Measurements from ENCODE around the gene BCL7C.

Gene BCL7C

GRCh38 chr16:30858829-30859423 lies 35.0 kb downstream of the BCL7C start:
- DNase-seq: no peak

GRCh38 chr16:30858111-30858495 lies 35.8 kb downstream of the BCL7C start:
- DNase-seq: no peak

- DNase-seq: peak; percentile 38
Observed at GRCh38 chr16:30853758-30854157, 40.1 kb downstream of the BCL7C start.

- no peak for DNase-seq
Observed at GRCh38 chr16:30850246-30850645, 43.6 kb downstream of the BCL7C start.

- no peak for DNase-seq
Observed at GRCh38 chr16:30846649-30847402, 47.1 kb downstream of the BCL7C start.

GRCh38 chr16:30844671-30845449 lies 49.0 kb downstream of the BCL7C start:
- DNase-seq: peak; percentile 94

- no peak for DNase-seq
Observed at GRCh38 chr16:30844346-30844670, 49.6 kb downstream of the BCL7C start.

- no peak for DNase-seq
Observed at GRCh38 chr16:30843501-30843900, 50.4 kb downstream of the BCL7C start.

- DNase-seq: no peak
Observed at GRCh38 chr16:30842971-30843370, 50.9 kb downstream of the BCL7C start.

GRCh38 chr16:30841332-30841731 lies 52.5 kb downstream of the BCL7C start:
- no peak for DNase-seq

- DNase-seq: peak; percentile 47
Observed at GRCh38 chr16:30840611-30841010, 53.3 kb downstream of the BCL7C start.

- DNase-seq: no peak
Observed at GRCh38 chr16:30839523-30840227, 54.2 kb downstream of the BCL7C start.

GRCh38 chr16:30838876-30839471 lies 54.9 kb downstream of the BCL7C start:
- no peak for DNase-seq

- DNase-seq: no peak
Observed at GRCh38 chr16:30837904-30838303, 56.0 kb downstream of the BCL7C start.
